Cardiac muscle cell (in vitro differentiated cells and primary cell): ENCODE measurements around the gene B4GALNT1. TPM values are rescaled to one million over a fixed set of nuclear protein-coding genes. Genes with fewer than 3 reads are reported as not detected.

Experiments used
- DNase-seq, 2 donors: peaks; one replicate each; pipeline versions ENCODE4 v3.0.0 to v3.0.0-alpha.2; 2010 to 2017; ENCODE audit warnings: low read depth in 1 of 2, low spot score in 1 of 2
- H3K27ac ChIP-seq: fragments of 200-600 bp; sonication (generic); 2 replicates; pipeline ENCODE4 v1.5.1; 2016
- H3K27me3 ChIP-seq: fragments of 200-600 bp; sonication (generic); 2 replicates; pipeline ENCODE4 v1.6.0; 2016; ENCODE audit warnings: control low read depth
- H3K36me3 ChIP-seq: fragments of 200-600 bp; sonication (generic); 2 replicates; pipeline ENCODE4 v1.5.1; 2016; ENCODE audit warnings: control low read depth
- H3K4me1 ChIP-seq: fragments of 200-600 bp; sonication (generic); 2 replicates; pipeline ENCODE4 v1.8.1; 2017; ENCODE audit warnings: low read depth, mild to moderate bottlenecking, mixed run types
- H3K4me3 ChIP-seq: fragments of 200-600 bp; sonication (generic); 2 replicates; pipeline ENCODE4 v1.5.1; 2016; ENCODE audit warnings: mild to moderate bottlenecking
- H3K9me3 ChIP-seq: fragments of 200-600 bp; sonication (generic); 2 replicates; pipeline ENCODE4 v1.5.1; 2017; ENCODE audit warnings: low read depth, mild to moderate bottlenecking, control low read depth
- CTCF ChIP-seq: IDR thresholded peaks from 2 replicates; pipeline ENCODE4 v1.5.1; 2012; ENCODE audit warnings: low read depth, mild to moderate bottlenecking, low read length
- polyA plus RNA-seq: library from polyadenylated mRNA; unstranded; fragments of >200 nt; fragmentation: Nextera tagmentation; extraction: Ambion mirVana; gene quantifications from 2 replicates; pipeline ENCODE4 v1.2.1, GENCODE V29; 2016
- total RNA-seq: library from RNA; depleted of rRNA; stranded (reverse); fragments of >200 nt; gene quantifications from 2 replicates; pipeline ENCODE4 v1.2.3, GENCODE V29; 2016

Gene B4GALNT1
- total and polyA plus RNA-seq, 2 experiments from 2014 or later, result 0.29 TPM; not detected in 1

- H3K4me1 ChIP-seq, result peaks cover 10% of the 10 kb centered on the region
- no peaks in the 10 kb centered on the region for H3K27me3 ChIP-seq
- H3K9me3 ChIP-seq, result no peaks in the 10 kb centered on the region
- TF ChIP-seq CTCF, result no peak
- H3K27ac ChIP-seq, result no peak overlapping the region
- DNase-seq, result no peak
- peaks cover 3% of the 10 kb centered on the region for H3K36me3 ChIP-seq
- no peak overlapping the region for H3K4me3 ChIP-seq
These were observed 32.6 kb downstream of the B4GALNT1 start for GRCh38 chr12:57600395-57600794.

GRCh38 chr12:57593187-57593586 lies 39.8 kb downstream of the B4GALNT1 start:
- no peaks in the 10 kb centered on the region for H3K9me3 ChIP-seq
- no peak overlapping the region for H3K4me3 ChIP-seq
- H3K27ac ChIP-seq, result no peak overlapping the region
- TF ChIP-seq CTCF, result no peak
- no peak for DNase-seq
- no peaks in the 10 kb centered on the region for H3K4me1 ChIP-seq
- peaks cover 3% of the 10 kb centered on the region for H3K36me3 ChIP-seq
- peaks cover 15% of the 10 kb centered on the region for H3K27me3 ChIP-seq

GRCh38 chr12:57592551-57593165 lies 40.3 kb downstream of the B4GALNT1 start:
- DNase-seq, result no peak
- Histone ChIP-seq H3K27me3 (peaks cover 20% of the 10 kb centered on the region), H3K4me1 (no peaks in the 10 kb centered on the region), H3K27ac (no peak overlapping the region), H3K9me3 (no peaks in the 10 kb centered on the region), H3K36me3 (peaks cover 3% of the 10 kb centered on the region), H3K4me3 (no peak overlapping the region)
- no peak for TF ChIP-seq CTCF

- Histone ChIP-seq H3K9me3 (no peaks in the 10 kb centered on the region), H3K4me1 (no peaks in the 10 kb centered on the region), H3K27me3 (peaks cover 28% of the 10 kb centered on the region), H3K4me3 (peak overlapping the region; percentile 72), H3K36me3 (peaks cover 3% of the 10 kb centered on the region), H3K27ac (no peak overlapping the region)
- TF ChIP-seq CTCF, result no peak
- DNase-seq, result no peak
These were observed 41.1 kb downstream of the B4GALNT1 start for GRCh38 chr12:57591782-57592325.

GRCh38 chr12:57590864-57591781 lies 41.9 kb downstream of the B4GALNT1 start, which contains the start of gene PIP4K2C:
Gene PIP4K2C (plus strand): TSS chr12:57591192. CDS start chr12:57591290, 98 bp downstream.
- Histone ChIP-seq H3K4me3 (peak within 1 kb of the TSS; percentile 72), H3K36me3 (peaks cover 3% of the 10 kb centered on the region), H3K9me3 (no peaks in the 10 kb centered on the region), H3K27ac (no peak within 1 kb of the TSS), H3K4me1 (no peaks in the 10 kb centered on the region), H3K27me3 (peaks cover 35% of the 10 kb centered on the region)
- peak; percentile 50 to 87 for DNase-seq
- TF ChIP-seq CTCF, result no peak
